Gastrocnemius medialis (tissue), 4 donors: ENCODE measurements around the gene PACS2. TPM values are rescaled to one million over a fixed set of nuclear protein-coding genes. Genes with fewer than 3 reads are reported as not detected.

Experiments used
- ATAC-seq, 2 donors: fragments of 150-250 bp; one replicate each; pipeline ENCODE4 v1.9.1; 2016
- DNase-seq, 2 donors: peaks; one replicate each; pipeline ENCODE4 v3.0.0-alpha.2; 2019
- H3K27ac ChIP-seq, 4 donors: fragments of 200-600 bp; sonication (generic); 1 replicate in 1 of 4; 2 replicates in 3 of 4; pipeline ENCODE4 v1.5.1; 2016 to 2018; ENCODE audit warnings: mild to moderate bottlenecking in 2 of 4, moderate library complexity in 1 of 4
- H3K27me3 ChIP-seq, 3 donors: fragments of 200-600 bp; sonication (generic) in 2 of 3; 1 replicate in 1 of 3; 2 replicates in 2 of 3; pipeline versions ENCODE4 v1.5.1 to v1.6.0; 2016 to 2019; ENCODE audit warnings: mild to moderate bottlenecking in 1 of 3, moderate library complexity in 1 of 3
- H3K36me3 ChIP-seq, 2 donors: fragments of 200-600 bp; sonication (generic) in 1 of 2; one replicate each; pipeline ENCODE4 v1.5.1; 2017 to 2018
- H3K4me1 ChIP-seq, 2 donors: fragments of 200-600 bp; sonication (generic) in 1 of 2; one replicate each; pipeline ENCODE4 v1.5.1; 2016 to 2017; ENCODE audit warnings: mild to moderate bottlenecking in 2 of 2
- H3K4me3 ChIP-seq, 4 donors: fragments of 200-600 bp; sonication (generic) in 3 of 4; 1 replicate in 1 of 4; 2 replicates in 3 of 4; pipeline ENCODE4 v1.5.1; 2016 to 2019; ENCODE audit warnings: mild to moderate bottlenecking in 2 of 4
- H3K9me3 ChIP-seq, 3 donors: fragments of 200-600 bp; sonication (generic) in 2 of 3; 1 replicate in 1 of 3; 2 replicates in 2 of 3; pipeline ENCODE4 v1.5.1; 2016 to 2019
- POLR2A ChIP-seq, 2 donors: fragments of 450-650 bp; IDR thresholded peaks; one replicate each; pipeline ENCODE4 v1.6.1; 2017; ENCODE audit warnings: antibody characterized with exemption in 2 of 2, mild to moderate bottlenecking in 2 of 2, moderate library complexity in 2 of 2
- in situ Hi-C, 4 donors: fragments of 200-750 bp; cut with MboI; loops; one replicate each; pipeline versions ENCODE4 v1.15.0 to v1.8.0; 2017; ENCODE audit warnings: low sequenced_read_pairs in 4 of 4
- intact Hi-C: fragments of 100-400 bp; cut with DNase I; formaldehyde crosslinking; loops from one replicate; pipeline ENCODE4 v1.15.1; 2023; ENCODE audit warnings: low total_unique reads
- total RNA-seq, 4 donors: library from RNA; depleted of rRNA; stranded (reverse); fragments of >200 nt; gene quantifications; one replicate each; pipeline versions ENCODE4 v1.1.0 to v1.2.3, GENCODE V29; 2016
- TF ChIP-seq, protein P1 (sequence below), 5 experiments: fragments of 450-650 bp in 3 of 5; fragments of 200-600 bp in 2 of 5; sonication (generic) in 2 of 5; IDR thresholded peaks in 4 of 5; conservative IDR thresholded peaks in 1 of 5; 1 replicate in 4 of 5; 2 replicates in 1 of 5; pipeline ENCODE4 v1.5.1; 2016 to 2019; ENCODE audit warnings: antibody characterized with exemption in 5 of 5, mild to moderate bottlenecking in 3 of 5, moderate library complexity in 3 of 5

PACS2 gene
- total RNA-seq, 4 donors from 2014 or later: 81.0 to 115 (median 93.1) TPM

DNA sequence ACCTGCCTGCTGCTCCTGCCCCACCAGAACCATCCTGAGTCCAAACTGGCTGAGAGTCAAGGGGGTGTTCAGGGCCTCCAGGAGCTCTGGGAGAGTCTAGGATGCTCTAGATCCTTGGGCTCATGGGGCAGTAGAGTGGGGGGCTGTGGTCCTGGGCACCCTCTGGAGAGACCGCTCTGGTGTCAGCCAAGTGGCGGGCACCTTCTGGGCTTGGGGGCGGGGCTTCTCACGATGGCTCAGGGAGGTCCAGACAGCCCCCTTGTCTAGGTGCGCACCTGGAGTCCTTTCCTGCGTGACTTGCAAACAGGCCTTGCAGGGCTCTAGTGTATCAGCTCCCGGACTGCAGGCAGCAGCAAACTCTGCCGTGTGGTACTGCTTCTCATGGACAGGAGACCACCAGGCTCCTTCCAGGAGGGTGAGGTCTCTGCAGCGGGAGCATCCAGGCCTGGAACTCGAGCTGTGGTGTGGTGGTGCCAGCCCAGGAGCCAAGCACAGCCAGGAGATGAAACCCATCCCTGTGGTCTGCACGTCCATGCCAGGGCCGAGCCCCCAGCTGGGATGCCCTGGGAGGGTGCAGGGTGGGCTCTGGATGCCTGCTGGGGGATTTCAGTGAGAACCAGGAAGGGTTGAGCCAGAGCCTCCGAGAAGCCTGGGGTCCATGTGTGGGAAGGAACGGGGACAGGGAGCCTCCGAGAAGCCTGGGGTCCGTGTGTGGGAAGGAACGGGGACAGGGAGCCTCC is 15.0 kb downstream of the PACS2 start:
- no peak for DNase-seq
- H3K4me1 ChIP-seq: peaks cover 82 to 89% of the 10 kb centered on the region in 2 donors
- in situ Hi-C loops: loop anchor here in 1 of 4 donors (25.0 kb wide), 1 partner anchor 117 kb away; no protein-coding TSS in a partner anchor

DNA sequence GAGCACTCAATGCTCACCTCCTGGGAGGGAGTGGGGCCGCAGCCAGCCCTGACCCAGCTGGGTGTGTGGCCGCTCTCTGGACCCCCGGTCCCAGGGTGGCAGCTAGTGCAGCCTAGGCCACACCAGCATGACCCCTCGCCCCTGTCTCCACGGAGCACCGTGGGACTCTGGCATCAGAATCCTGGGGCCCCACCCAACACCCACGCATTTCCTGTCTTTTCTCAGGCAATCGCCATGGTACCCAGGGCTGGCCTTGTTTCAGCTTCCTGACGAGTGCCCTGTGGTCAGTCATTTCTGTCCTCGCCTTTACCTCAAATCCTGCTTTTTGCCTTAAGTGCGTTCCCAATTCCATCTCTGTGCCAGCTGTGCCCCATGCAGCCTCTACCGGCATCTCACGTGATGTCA is 15.9 kb downstream of the PACS2 start:
- DNase-seq: no peak
- ATAC-seq: no peak

More for the DNA sequence above, 15.0 kb downstream of the PACS2 start:
- TF ChIP-seq, protein P1, sequence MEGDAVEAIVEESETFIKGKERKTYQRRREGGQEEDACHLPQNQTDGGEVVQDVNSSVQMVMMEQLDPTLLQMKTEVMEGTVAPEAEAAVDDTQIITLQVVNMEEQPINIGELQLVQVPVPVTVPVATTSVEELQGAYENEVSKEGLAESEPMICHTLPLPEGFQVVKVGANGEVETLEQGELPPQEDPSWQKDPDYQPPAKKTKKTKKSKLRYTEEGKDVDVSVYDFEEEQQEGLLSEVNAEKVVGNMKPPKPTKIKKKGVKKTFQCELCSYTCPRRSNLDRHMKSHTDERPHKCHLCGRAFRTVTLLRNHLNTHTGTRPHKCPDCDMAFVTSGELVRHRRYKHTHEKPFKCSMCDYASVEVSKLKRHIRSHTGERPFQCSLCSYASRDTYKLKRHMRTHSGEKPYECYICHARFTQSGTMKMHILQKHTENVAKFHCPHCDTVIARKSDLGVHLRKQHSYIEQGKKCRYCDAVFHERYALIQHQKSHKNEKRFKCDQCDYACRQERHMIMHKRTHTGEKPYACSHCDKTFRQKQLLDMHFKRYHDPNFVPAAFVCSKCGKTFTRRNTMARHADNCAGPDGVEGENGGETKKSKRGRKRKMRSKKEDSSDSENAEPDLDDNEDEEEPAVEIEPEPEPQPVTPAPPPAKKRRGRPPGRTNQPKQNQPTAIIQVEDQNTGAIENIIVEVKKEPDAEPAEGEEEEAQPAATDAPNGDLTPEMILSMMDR (IDR thresholded peaks at IDR 0.05 in 4 of 5, conservative IDR thresholded peaks at IDR 0.05 in 1 of 5): no peak
- no peak for TF ChIP-seq POLR2A (IDR thresholded peaks at IDR 0.05)
- intact Hi-C loops: loop anchor here (5.0 kb wide), 1 partner anchor 162 kb away; the partner anchor contains the start of gene JAG2
- Histone ChIP-seq H3K9me3 (no peaks in the 10 kb centered on the region), H3K27ac (peak overlapping the region; percentile 85 to 94 (median 90)), H3K27me3 (no peaks in the 10 kb centered on the region), H3K4me3 (no peak overlapping the region), H3K36me3 (no peaks in the 10 kb centered on the region)
- ATAC-seq: no peak

DNA sequence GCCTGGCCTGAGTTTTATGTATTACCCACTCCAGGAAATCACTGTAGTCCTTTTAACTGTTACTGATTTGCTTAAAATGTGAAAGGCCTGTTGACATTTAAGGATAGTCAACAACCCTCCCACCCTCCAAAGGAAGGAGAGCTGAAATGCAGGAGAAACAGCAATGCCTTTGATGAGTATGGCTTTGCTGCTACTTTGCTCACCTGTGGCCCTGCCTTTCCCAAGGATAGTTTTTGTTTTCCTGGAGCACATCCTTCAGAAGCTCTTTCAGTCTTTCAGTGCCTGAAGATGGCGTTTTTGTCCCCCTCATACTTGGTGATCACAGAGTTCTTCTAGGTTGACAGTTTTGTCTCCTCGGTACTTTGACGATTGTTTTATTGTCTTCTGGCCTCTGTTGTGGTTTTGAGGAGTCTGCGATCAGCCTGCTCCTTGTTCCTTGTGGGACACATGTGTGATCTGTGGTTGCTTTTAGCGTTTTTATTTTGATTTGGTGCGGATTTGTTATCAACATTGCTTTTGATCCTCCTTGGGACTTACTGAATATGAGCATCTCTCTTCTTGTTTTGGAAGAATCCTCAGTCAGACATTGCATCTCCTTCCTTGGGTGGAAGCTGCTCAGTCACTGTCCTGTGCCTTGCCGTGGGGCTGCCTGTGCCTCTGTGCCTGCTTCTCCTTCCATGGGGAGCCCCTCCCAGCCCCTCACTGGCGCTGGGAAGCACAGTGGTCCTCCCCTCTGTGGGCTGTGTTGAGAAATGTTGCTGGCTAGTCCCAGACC is 17.2 kb downstream of the PACS2 start:
- Histone ChIP-seq H3K36me3 (no peaks in the 10 kb centered on the region), H3K4me3 (no peak overlapping the region), H3K27ac (peak overlapping the region in 1 of 4 donors; percentile 94), H3K4me1 (peaks cover 81 to 88% of the 10 kb centered on the region in 2 donors), H3K27me3 (no peaks in the 10 kb centered on the region), H3K9me3 (no peaks in the 10 kb centered on the region)
- no peak for TF ChIP-seq POLR2A (IDR thresholded peaks at IDR 0.05)
- TF ChIP-seq, protein P1 (IDR thresholded peaks at IDR 0.05 in 4 of 5, conservative IDR thresholded peaks at IDR 0.05 in 1 of 5): no peak
- intact Hi-C loops: no loop called here
- in situ Hi-C loops: loop anchor here in 1 of 4 donors (25.0 kb wide), 1 partner anchor 119 kb away; no protein-coding TSS in a partner anchor
- ATAC-seq (no peak), DNase-seq (no peak)

More for the DNA sequence above, 15.9 kb downstream of the PACS2 start:
- TF ChIP-seq POLR2A (IDR thresholded peaks at IDR 0.05): no peak
- TF ChIP-seq, protein P1 (IDR thresholded peaks at IDR 0.05 in 4 of 5, conservative IDR thresholded peaks at IDR 0.05 in 1 of 5): no peak
- Histone ChIP-seq H3K27ac (peak overlapping the region in 2 of 4 donors; percentile 90 to 94), H3K36me3 (no peaks in the 10 kb centered on the region), H3K4me3 (no peak overlapping the region), H3K9me3 (no peaks in the 10 kb centered on the region), H3K27me3 (no peaks in the 10 kb centered on the region), H3K4me1 (peaks cover 81 to 88% of the 10 kb centered on the region in 2 donors)
- in situ Hi-C loops: loop anchor here in 1 of 4 donors (25.0 kb wide), 1 partner anchor 118 kb away; no protein-coding TSS in a partner anchor
- intact Hi-C loops: no loop called here

DNA sequence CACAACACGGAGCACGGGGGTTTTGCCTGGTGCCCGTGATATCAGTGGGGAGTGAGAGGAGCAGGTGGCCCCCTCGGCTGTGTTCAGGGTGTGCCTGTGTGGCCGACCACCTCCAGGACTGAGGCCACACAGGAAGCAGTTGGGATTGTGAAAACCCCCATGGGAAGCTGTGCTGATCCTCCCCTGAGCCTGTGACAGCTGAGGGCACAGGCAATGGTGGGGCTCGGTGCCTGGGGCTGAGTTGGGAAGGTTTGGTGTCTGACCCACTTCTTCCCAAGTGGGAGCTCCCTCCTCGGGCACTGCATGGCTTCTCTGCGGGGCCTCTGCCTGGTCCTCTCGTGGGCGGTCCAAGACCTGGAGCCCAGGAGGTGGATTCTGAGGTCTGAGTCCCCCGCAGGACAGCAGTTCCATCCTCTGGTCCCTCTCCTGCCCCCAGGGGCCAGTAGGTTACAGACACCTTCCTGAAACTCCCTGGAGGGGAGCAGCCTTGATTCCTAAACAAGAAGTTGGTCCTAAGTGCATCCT is 17.9 kb downstream of the PACS2 start:
- H3K4me1 ChIP-seq: peaks cover 78 to 87% of the 10 kb centered on the region in 2 donors
- H3K27ac ChIP-seq: no peak overlapping the region
- TF ChIP-seq POLR2A (IDR thresholded peaks at IDR 0.05): no peak
- TF ChIP-seq, protein P1 (IDR thresholded peaks at IDR 0.05 in 4 of 5, conservative IDR thresholded peaks at IDR 0.05 in 1 of 5): no peak
- no peaks in the 10 kb centered on the region for H3K27me3 ChIP-seq
- DNase-seq (no peak), ATAC-seq (no peak)
- no peaks in the 10 kb centered on the region for H3K36me3 ChIP-seq
- in situ Hi-C loops: loop anchor here in 1 of 4 donors (25.0 kb wide), 1 partner anchor 120 kb away; no protein-coding TSS in a partner anchor
- H3K4me3 ChIP-seq: no peak overlapping the region
- H3K9me3 ChIP-seq: no peaks in the 10 kb centered on the region
- intact Hi-C loops: no loop called here
